HG02870 (cell line): ENCODE results near the gene SLC30A2.
"Not testable (repeated sequence)": the region's sequence is repeated elsewhere in the genome, so short reads cannot be mapped to it uniquely, and the experiment has no call there.

Experiments
- ATAC-seq: cut with Tn5 transposase; IDR thresholded peaks from one replicate; pipeline ENCODE4 v1.9.1; 2021; ENCODE audit warnings: mild to moderate bottlenecking, moderate library complexity; ENCODE audit not compliant: unreplicated experiment

SLC30A2 gene

GRCh38 chr1:26045722-26046245 is at the start of gene SLC30A2:
Gene SLC30A2 (minus strand): TSS chr1:26046118. CDS start chr1:26045896, 222 bp downstream.
- ATAC-seq = no peak

DNA sequence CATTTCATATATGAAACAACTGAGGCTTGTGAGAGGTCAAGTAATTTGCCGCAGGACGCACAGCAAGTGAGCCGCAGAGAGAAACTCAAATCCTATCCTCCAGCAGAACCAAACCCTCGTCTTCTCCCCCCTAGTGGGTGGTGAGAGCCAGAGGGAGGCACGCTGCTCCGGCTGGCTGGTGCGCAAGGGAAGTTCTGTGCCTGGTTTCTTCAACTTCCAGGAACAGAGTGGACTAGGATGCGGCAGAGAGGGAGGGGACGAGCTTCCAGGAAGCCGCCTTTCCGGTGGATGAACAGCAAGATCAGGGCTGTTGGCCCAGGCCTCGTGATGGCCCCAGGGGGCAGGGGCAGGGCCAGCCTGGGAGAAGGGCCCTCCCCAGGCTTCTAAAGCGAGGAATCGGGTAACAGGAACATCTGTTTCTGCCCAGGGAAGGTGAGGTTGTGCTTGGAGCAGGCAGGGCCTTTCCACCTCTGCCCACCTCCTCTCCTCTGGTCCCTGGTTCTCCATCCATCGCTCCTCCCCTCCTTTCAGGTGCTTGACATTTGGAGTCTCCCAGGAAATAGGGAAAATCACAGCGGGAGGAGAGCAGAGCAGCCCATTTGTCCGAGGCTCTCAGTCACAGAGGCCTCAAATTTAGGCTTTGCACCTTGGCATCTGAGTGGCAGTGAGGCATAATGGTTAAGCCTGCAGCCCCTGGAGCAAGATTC is 48.9 kb upstream of the SLC30A2 start:
- no peak for ATAC-seq

DNA sequence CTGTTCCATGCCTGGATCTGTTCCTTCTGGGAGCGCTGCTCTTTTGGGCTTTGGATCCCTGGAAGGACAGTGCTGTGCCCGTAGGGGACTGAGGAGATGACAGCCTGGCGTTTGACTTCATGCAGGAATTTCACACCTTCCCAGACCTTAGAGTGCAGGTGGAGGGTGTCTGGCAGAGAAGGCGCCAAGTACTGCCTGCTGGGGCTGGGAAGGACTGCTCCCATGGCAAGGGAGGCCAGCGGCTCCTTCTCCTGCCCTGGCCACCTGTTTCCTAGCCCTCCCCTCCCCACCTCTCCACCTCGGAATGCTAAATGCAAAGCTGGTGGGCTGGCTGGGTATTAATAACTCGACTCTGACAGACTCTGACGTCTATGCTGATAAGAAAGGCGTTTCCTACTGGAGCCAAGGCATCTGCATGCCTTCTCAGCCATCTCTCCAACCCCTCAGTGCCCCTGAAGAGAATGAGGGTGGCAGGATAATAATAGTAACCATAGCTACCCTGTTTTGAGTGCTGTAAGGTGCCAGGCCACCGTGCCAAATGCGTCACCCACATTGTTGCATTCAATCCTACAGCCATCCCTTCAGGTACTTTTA is 48.3 kb upstream of the SLC30A2 start:
- ATAC-seq = no peak

- not testable (repeated sequence) for ATAC-seq
These were observed 47.7 kb upstream of the SLC30A2 start for GRCh38 chr1:26093569-26093968.

DNA sequence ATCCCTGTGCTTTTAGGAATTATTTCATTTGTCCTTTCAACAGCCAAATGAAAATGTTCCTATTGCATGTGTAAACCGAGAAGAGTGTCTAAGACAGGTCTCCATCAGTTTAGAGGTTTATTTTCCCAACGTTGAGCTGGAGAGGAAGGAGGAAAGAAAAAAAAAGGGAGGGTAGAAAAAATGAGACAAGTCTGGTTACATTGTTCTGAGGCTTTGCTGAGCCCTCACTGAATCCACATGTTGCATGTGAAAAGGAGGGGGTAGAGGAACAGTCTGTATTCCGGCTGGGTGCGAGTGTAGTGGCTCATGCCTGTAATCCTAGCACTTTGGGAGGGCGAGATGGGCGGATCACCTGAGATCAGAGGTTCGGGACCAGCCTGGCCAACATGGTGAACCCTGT is 46.5 kb upstream of the SLC30A2 start:
- no peak for ATAC-seq

- ATAC-seq = no peak
These were observed 45.0 kb upstream of the SLC30A2 start for GRCh38 chr1:26090893-26091292.

GRCh38 chr1:26089125-26089524 is 43.2 kb upstream of the SLC30A2 start:
- ATAC-seq = no peak

- ATAC-seq = no peak
These were observed 38.9 kb upstream of the SLC30A2 start for GRCh38 chr1:26084844-26085243.

- ATAC-seq = no peak
These were observed 38.2 kb upstream of the SLC30A2 start for GRCh38 chr1:26084091-26084561.

DNA sequence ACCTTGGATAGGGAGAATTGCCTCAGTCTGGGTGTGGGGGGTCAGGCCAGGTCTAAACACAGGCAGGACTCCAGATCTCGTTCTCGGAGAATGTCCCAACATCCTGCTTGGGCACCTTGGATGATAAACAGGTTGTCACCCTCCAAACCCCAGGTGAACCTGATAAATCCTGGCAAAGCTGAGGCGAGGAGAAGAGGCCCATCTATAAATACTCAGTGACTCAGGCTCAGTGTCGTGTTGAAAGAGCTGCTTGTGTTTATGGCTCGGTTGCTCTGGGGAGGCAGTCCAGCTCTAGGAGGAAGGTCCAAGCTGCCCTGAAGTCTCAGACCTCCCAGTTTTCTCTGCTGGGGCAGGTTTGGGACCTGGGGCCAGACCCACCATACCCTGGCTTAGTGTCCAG is 37.3 kb upstream of the SLC30A2 start:
- ATAC-seq = no peak

GRCh38 chr1:26082020-26082350 is 36.1 kb upstream of the SLC30A2 start:
- ATAC-seq = no peak

DNA sequence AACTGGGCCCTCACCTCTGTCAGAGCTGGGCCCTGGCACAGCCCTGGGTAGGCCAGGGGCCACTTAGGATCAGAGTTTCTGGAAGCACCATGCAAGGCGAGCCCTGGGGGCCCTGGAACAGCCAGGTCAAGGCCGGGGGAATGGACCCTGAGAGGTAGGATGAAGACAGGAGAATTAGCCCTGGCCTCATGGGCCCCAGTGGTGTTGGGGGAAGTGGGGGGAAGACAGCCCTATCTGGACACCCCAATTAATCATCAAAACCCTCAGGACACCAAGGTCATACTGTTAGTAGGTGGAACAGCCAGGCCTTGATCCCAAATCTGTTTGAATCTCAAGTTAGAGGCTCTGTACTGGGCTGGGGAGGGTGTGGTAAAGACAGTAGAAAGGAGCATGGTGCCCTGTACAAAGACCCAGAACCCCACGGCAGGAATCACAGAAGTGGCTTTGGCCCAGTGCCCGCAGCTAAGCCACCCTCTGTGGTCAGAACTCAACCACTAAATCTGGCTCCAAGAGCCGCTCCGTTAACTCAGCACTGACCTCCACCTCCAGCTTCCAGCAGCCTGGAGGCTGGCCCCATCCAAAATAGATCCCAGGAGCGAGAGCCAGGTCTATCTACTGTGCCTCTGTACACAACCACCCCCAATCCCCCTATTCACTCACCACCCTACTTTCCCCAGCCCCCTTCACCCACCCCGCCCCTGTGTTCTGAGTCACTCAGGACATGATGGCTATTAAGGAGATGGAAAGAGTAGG is 35.5 kb upstream of the SLC30A2 start:
- no peak for ATAC-seq

DNA sequence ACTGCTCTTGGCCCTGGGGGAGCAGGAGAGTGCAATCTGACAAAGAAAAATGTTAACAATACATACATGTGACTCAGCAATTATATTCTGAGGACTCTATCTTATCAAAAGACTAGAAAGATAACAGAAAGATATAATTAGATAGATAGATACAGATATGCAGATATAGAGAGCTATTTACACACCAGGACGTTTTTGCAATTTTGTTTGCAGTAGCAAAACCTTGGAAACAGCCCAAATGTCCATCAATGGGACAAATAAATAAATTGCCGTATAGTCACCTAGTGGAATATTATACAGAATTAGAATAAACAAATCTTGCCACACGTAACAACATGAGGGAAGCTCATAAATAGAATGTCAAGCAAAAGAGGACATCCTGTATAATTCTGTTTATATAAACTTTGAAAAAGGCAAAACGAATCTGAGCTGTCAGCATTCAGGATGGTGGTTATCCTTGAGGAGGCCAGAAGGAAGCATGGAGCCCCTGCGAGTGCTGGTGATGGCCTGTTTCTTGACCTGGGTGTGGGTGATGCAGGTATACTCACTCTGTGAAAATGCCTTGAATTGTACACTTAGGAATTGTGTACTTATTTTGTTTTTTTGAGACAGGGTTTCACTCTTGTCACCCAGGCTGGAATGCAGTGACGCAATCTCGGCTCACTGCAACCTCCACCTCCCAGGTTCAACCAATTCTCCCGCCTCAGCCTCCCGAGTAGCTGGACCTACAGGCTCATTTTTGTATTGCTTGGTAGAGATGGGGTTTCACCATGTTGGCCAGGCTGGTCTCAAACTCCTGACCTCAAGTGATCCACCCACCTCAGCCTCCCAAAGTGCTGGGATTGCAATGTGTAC is 34.3 kb upstream of the SLC30A2 start:
- no peak for ATAC-seq

DNA sequence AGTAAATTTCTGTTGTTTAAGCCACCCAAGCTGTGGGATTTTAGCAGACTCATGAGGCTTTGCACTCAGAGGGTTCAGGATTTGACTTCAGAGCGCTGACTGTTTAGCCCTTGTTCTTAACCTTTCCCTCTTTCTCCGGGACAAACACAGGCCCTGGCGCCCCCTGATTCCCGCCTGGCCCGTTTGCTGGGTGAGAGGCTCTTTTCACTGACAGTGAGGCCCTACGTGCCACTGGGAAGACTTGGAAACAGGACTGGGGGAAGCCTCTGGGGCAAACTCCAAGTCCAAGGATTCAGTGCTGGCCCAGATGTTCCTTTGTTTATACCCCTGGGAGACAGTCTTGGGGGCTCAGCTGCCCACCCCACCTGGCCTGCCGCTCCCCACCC is 33.3 kb upstream of the SLC30A2 start:
- ATAC-seq = no peak

GRCh38 chr1:26078286-26079177 is 32.6 kb upstream of the SLC30A2 start:
- ATAC-seq = no peak

DNA sequence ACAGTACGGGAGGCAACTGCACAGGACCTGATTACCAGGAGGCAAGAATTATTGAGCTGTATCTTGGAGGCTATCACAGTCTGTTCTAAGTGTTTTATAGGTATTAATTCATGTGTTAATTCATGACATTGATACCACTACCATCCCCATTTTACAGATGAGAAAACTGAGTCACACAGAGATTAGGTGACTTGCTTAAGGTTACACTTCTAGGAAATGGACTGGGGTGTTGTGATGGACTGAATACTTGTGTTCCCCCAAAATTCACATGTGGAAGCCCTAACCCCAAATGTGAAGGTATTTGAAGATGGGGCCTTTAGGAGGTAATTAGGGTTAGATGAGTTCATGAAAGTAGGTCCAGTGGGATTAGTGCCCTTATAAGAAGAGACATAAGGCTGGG is 31.6 kb upstream of the SLC30A2 start:
- no peak for ATAC-seq

DNA sequence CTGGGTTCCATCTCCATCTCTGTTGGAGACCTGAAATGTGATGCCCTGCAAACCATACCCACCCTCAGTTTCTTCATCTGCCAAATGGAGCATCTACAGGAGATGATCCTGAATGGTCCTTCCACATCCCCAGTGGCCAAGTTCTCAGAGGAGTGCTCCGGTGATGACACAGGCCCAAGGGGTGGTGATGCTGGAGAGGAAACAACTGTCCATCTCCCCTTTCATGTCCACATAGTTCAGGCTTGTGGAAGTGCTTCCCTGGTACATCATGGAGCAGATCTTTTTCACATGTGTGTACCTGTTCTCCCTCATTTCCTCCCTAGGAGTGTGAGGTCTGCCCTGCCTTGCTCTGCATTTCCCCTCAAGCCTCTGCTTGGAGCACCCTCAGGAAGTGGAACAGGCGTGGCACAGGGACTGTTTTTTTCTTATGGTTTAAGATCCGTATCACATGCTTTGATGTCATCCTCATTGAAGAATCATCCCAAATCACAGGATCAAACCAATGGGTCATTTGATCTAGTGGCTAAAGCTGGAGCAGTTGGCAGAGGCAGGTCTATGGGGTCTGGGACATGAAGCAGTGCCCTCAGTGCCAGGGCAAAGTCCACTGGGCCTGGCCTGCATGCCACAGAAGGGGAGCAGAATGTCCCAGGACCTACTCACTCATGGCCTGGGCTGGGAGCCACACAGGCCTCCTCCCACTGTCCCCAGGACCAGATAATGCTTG is 29.7 kb upstream of the SLC30A2 start:
- no peak for ATAC-seq

GRCh38 chr1:26072305-26072704 is 26.4 kb upstream of the SLC30A2 start:
- no peak for ATAC-seq

- no peak for ATAC-seq
These were observed 25.0 kb upstream of the SLC30A2 start for GRCh38 chr1:26070963-26071342.
